ENCODE results near the gene NCEH1.

GRCh38 chr3:172700256-172700655 lies 10.6 kb downstream of the NCEH1 start:
- TF ChIP-seq GATA2 (IDR thresholded peaks at IDR 0.05; ENCODE audit: low read depth, low read length) (no peak), GATA3 (IDR thresholded peaks at IDR 0.05; ENCODE audit: low read depth, low read length) (no peak)

Data from SH-SY5Y (cell line).